ENCODE data around the gene SPR. TPM values are rescaled to one million over a fixed set of nuclear protein-coding genes. Genes with fewer than 3 reads are reported as not detected.

Gene SPR
- polyA plus RNA-seq, 2 of the 4 experiments (the other 2 are of a cell fraction) = 88.5 to 138 TPM

- FAIRE-seq (no peak), ATAC-seq (no peak), DNase-seq (ENCODE audit: low read depth in 1 of 2, low spot score in 1 of 2) (no peak)
- CTCF ChIA-PET = interaction anchor here (0.6 to 13.4 kb wide), 6 partner anchors 12 to 370 kb away, joined by 3 to 211 read pairs (median 3); partner anchors contain the start of gene SPR
- peaks cover 28% of the 10 kb centered on the region for H3K4me1 ChIP-seq
- H3K27ac ChIP-seq = no peak overlapping the region
- TF ChIP-seq RARB (CRISPR knock-in tag; IDR thresholded peaks at IDR 0.05) = no peak
- TF ChIP-seq EHMT2 (IDR thresholded peaks at IDR 0.05; ENCODE audit: low read depth) = no peak
- no peak for TF ChIP-seq MYC (IDR thresholded peaks at IDR 0.05; ENCODE audit: borderline replicate concordance, low read length)
- TF ChIP-seq MAFK (IDR thresholded peaks at IDR 0.05; ENCODE audit: partially characterized antibody) = no peak
- TF ChIP-seq CEBPB (IDR thresholded peaks at IDR 0.05) = no peak
- no peak for TF ChIP-seq MAZ (IDR thresholded peaks at IDR 0.05; ENCODE audit: borderline replicate concordance, low read depth, low read length)
- TF ChIP-seq KDM1A (IDR thresholded peaks at IDR 0.05; ENCODE audit: low read depth) = no peak
- no peak for TF ChIP-seq USF2 (IDR thresholded peaks at IDR 0.05)
- TF ChIP-seq ESRRA (IDR thresholded peaks at IDR 0.05; ENCODE audit: borderline replicate concordance, low read length) = no peak
- TF ChIP-seq BCL3 (IDR thresholded peaks at IDR 0.05) = no peak
- TF ChIP-seq JUNB (IDR thresholded peaks at IDR 0.05) = no peak
- no peak for TF ChIP-seq CTCF (IDR thresholded peaks at IDR 0.05)
- no peak for TF ChIP-seq FOSL2 (IDR thresholded peaks at IDR 0.05)
- no peak for TF ChIP-seq FOSL2 (CRISPR knock-in tag; IDR thresholded peaks at IDR 0.05)
- no peak for TF ChIP-seq JUN (IDR thresholded peaks at IDR 0.05)
- no peak for TF ChIP-seq POLR2AphosphoS2 (conservative IDR thresholded peaks at IDR 0.05; ENCODE audit: low read length)
- no peak for TF ChIP-seq SREBF2 (IDR thresholded peaks at IDR 0.05)
- TF ChIP-seq GATA3 (IDR thresholded peaks at IDR 0.05; ENCODE audit: borderline replicate concordance) = no peak
- no peak for TF ChIP-seq HMGXB4 (CRISPR knock-in tag; IDR thresholded peaks at IDR 0.05; ENCODE audit: borderline replicate concordance)
- H3K4me3 ChIP-seq = no peak overlapping the region
- POLR2A ChIA-PET = no interaction called here
- WGBS (ENCODE audit: missing lambda C conversion rate) = 54% methylated on average over 15 of the region's 15 CpGs
- H3K9me3 ChIP-seq = no peaks in the 10 kb centered on the region
- H3K4me2 ChIP-seq = no peak overlapping the region
These were observed 34.1 kb downstream of the SPR start for GRCh38 chr2:72921088-72921851.

- peaks cover 22% of the 10 kb centered on the region for H3K4me1 ChIP-seq
- no peak for FAIRE-seq
- H3K27ac ChIP-seq = no peak overlapping the region
- no peaks in the 10 kb centered on the region for H3K9me3 ChIP-seq
- POLR2A ChIA-PET = no interaction called here
- DNase-seq (ENCODE audit: low read depth in 1 of 2, low spot score in 1 of 2) = no peak
- no peak overlapping the region for H3K4me3 ChIP-seq
- CTCF ChIA-PET = interaction anchor here (0.9 to 13.4 kb wide), 3 partner anchors 11 to 234 kb away, joined by 3 to 211 read pairs (median 3); partner anchors contain the start of gene SPR
- no peak for ATAC-seq
- H3K4me2 ChIP-seq = no peak overlapping the region
- 32% methylated on average over 1 of the region's 1 CpG for WGBS (ENCODE audit: missing lambda C conversion rate)
- TF ChIP-seq PBX3 (IDR thresholded peaks at IDR 0.05) = no peak
- no peak for TF ChIP-seq PHF8 (IDR thresholded peaks at IDR 0.05; ENCODE audit: borderline replicate concordance, low read depth)
- no peak for TF ChIP-seq JUNB (IDR thresholded peaks at IDR 0.05)
- no peak for TF ChIP-seq HOXB13 (CRISPR knock-in tag; IDR thresholded peaks at IDR 0.05; ENCODE audit: low read depth)
- TF ChIP-seq CTCF (IDR thresholded peaks at IDR 0.05) = no peak
- no peak for TF ChIP-seq BCL3 (IDR thresholded peaks at IDR 0.05)
- no peak for TF ChIP-seq CHD2 (IDR thresholded peaks at IDR 0.05; ENCODE audit: low read length, partially characterized antibody)
- no peak for TF ChIP-seq MAFK (IDR thresholded peaks at IDR 0.05; ENCODE audit: partially characterized antibody)
These were observed 34.6 kb downstream of the SPR start for GRCh38 chr2:72921853-72922252.

Data from A549 (cell line).